GM12872 (cell line): Measurements from ENCODE around the gene SEMA4C.

Source experiments
- TF ChIP-seq, protein P1 (sequence below): IDR thresholded peaks from 3 replicates; pipeline ENCODE4 v1.5.1; 2011; ENCODE audit warnings: low read depth, mild to moderate bottlenecking, low read length, moderate library complexity; ENCODE audit not compliant: insufficient read depth

The SEMA4C gene

GRCh38 chr2:96864343-96865091 lies 5.4 kb downstream of the SEMA4C start:
- TF ChIP-seq, protein P1, sequence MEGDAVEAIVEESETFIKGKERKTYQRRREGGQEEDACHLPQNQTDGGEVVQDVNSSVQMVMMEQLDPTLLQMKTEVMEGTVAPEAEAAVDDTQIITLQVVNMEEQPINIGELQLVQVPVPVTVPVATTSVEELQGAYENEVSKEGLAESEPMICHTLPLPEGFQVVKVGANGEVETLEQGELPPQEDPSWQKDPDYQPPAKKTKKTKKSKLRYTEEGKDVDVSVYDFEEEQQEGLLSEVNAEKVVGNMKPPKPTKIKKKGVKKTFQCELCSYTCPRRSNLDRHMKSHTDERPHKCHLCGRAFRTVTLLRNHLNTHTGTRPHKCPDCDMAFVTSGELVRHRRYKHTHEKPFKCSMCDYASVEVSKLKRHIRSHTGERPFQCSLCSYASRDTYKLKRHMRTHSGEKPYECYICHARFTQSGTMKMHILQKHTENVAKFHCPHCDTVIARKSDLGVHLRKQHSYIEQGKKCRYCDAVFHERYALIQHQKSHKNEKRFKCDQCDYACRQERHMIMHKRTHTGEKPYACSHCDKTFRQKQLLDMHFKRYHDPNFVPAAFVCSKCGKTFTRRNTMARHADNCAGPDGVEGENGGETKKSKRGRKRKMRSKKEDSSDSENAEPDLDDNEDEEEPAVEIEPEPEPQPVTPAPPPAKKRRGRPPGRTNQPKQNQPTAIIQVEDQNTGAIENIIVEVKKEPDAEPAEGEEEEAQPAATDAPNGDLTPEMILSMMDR, result no peak

GRCh38 chr2:96863575-96864342 lies 6.1 kb downstream of the SEMA4C start:
- TF ChIP-seq, protein P1, result no peak

- TF ChIP-seq, protein P1, result no peak
These were observed 8.8 kb downstream of the SEMA4C start for GRCh38 chr2:96861074-96861473.

DNA sequence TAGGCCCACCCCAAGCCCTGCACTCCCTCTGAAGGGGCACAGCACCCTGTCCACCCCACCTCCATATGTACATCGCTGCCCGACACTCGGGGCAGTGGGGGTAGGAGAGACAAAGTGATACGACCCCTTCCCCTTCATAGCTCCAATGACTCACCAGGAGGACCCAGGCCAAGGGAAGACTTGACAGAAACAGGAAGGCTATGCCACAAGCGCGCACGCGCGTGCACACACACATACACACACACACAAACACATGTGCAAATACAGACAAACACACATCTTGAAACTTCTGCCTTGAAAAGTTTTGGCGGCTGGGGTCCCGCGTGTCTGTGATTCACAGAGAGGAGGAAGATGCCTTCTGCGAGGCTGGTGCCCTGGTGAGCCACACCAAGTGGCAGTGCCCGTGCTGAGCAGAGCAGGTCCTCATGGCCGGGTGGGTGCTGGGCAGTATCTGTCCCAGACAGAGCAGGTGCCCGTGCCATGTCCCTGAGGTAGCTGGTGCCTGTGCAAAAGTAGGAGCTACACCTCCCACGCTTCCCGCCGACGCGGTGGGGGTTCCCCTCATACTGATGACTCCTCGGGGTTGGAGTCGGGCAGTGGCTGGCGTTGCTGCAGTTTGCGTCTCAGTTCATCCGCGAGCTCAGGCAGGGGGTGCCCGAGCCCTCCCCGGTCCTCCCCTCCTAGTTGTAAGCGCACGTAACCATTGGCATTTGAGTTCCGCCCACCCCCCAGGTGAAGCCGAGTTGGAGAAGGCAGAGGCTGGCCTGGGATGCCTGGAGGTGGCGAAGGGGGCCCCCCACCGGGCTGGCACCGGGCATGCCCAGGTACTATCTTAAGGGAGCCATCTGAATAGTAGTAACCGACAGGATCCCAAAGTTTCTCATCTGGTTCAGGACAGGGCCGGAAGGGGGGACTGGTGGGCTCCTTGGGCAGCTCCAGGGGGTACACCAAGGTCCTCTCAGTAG lies 9.5 kb downstream of the SEMA4C start:
- TF ChIP-seq, protein P1, result no peak

DNA sequence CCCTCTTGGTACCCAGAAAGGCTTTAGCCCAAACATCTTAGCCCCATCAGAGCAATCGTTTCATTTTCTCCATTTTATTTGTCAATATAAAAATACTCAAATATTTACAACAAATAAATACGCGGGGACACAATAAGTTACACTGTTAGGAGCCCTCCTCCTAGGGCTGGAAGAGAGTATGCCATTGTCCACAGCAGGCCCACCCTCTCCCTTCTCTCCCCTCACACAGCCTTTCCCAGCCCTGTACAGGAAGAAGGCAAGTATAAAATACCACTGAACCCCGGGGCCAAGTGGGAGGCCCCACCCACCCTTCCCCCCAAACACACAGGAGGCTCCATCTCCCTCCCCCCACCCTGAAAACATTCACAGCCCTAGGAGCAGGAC lies 10.2 kb downstream of the SEMA4C start:
- TF ChIP-seq, protein P1, result no peak

DNA sequence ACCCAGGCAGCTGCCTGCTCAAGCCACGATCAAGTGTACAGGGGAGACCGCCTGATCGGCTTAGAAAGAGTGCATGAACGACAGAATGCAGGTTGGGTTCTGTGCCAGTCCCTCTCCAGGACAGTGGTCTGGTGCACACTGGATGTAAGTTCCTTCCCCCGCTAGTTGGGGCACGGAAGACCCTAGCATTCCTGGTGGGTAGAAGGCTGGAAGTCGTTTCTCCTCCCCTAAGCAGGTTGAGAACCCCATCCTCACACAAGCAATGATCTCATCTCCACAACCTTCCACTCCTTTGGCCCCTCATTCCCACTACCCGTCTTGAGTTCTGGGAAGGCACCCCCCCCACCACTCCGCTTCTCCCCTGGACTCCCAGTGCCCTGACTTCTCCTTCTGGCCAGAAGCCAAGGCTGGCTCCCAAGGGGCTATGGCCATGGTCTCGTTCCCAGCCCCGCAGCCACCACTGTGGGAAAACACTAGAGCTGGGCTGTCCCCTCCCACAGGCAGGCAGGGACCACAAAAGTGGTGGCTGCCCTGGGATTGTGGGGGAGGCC lies 10.7 kb downstream of the SEMA4C start:
- TF ChIP-seq, protein P1, result no peak
